ENCODE measurements around the gene C1QTNF1.
A peak's percentile ranks its signal among the peaks of the same experiment; 100 is the strongest.

The C1QTNF1 gene

GRCh38 chr17:79023886-79024771 lies at the start of gene C1QTNF1:
C1QTNF1 (plus strand) TSS chr17:79024169; CDS start chr17:79043969, 19,800 bp downstream.
- peak; percentile 64 for DNase-seq

- DNase-seq = peak; percentile 63
Measured at GRCh38 chr17:78974635-78975591, 49.1 kb upstream of the C1QTNF1 start.

- DNase-seq = no peak
Measured at GRCh38 chr17:78976907-78977680, 46.9 kb upstream of the C1QTNF1 start.

GRCh38 chr17:78977681-78977943 lies 46.4 kb upstream of the C1QTNF1 start:
- DNase-seq = no peak

- DNase-seq = no peak
Measured at GRCh38 chr17:78977997-78978973, 45.7 kb upstream of the C1QTNF1 start.

- DNase-seq = peak; percentile 77
Measured at GRCh38 chr17:78979780-78980623, 44.0 kb upstream of the C1QTNF1 start, which contains the start of gene LGALS3BP. LGALS3BP (minus strand) TSS chr17:78979923; CDS start chr17:78977191, 2,732 bp downstream.

- no peak for DNase-seq
Measured at GRCh38 chr17:78980624-78980972, 43.4 kb upstream of the C1QTNF1 start.

- DNase-seq = no peak
Measured at GRCh38 chr17:78981010-78981888, 42.7 kb upstream of the C1QTNF1 start.

GRCh38 chr17:78985395-78985794 lies 38.6 kb upstream of the C1QTNF1 start:
- DNase-seq = no peak

GRCh38 chr17:78986048-78986648 lies 37.8 kb upstream of the C1QTNF1 start:
- DNase-seq = peak; percentile 57

GRCh38 chr17:78986649-78987328 lies 37.2 kb upstream of the C1QTNF1 start:
- peak; percentile 69 for DNase-seq

GRCh38 chr17:78988152-78988551 lies 35.8 kb upstream of the C1QTNF1 start:
- DNase-seq = no peak

GRCh38 chr17:78990349-78991016 lies 33.5 kb upstream of the C1QTNF1 start:
- DNase-seq = no peak

GRCh38 chr17:78991017-78991738 lies 32.8 kb upstream of the C1QTNF1 start:
- DNase-seq = no peak

- DNase-seq = no peak
Measured at GRCh38 chr17:78991906-78992532, 31.9 kb upstream of the C1QTNF1 start.

- DNase-seq = no peak
Measured at GRCh38 chr17:78992542-78993212, 31.3 kb upstream of the C1QTNF1 start.

Measured in HCEC 1CT (cell line).